ENCODE results near the gene TOR1A.

Gene TOR1A

GRCh38 chr9:129815278-129815677, 8.7 kb downstream of the TOR1A start:
- DNase-seq (ENCODE audit: low spot score) = no peak
- TF ChIP-seq CTCF (IDR thresholded peaks at IDR 0.05; ENCODE audit: extremely low read depth, missing control alignments) = no peak

GRCh38 chr9:129814432-129815223, 9.3 kb downstream of the TOR1A start:
- no peak for TF ChIP-seq CTCF (IDR thresholded peaks at IDR 0.05; ENCODE audit: extremely low read depth, missing control alignments)
- DNase-seq (ENCODE audit: low spot score) = no peak

- TF ChIP-seq CTCF (IDR thresholded peaks at IDR 0.05; ENCODE audit: extremely low read depth, missing control alignments) = no peak
- no peak for DNase-seq (ENCODE audit: low spot score)
Measured at GRCh38 chr9:129813661-129814060, 10.3 kb downstream of the TOR1A start.

- no peak for DNase-seq (ENCODE audit: low spot score)
- TF ChIP-seq CTCF (IDR thresholded peaks at IDR 0.05; ENCODE audit: extremely low read depth, missing control alignments) = no peak
Measured at GRCh38 chr9:129812385-129812784, 11.6 kb downstream of the TOR1A start.

GRCh38 chr9:129811967-129812363, 12.0 kb downstream of the TOR1A start:
- no peak for TF ChIP-seq CTCF (IDR thresholded peaks at IDR 0.05; ENCODE audit: extremely low read depth, missing control alignments)
- no peak for DNase-seq (ENCODE audit: low spot score)

GRCh38 chr9:129810788-129811187, 13.1 kb downstream of the TOR1A start:
- DNase-seq (ENCODE audit: low spot score) = no peak
- TF ChIP-seq CTCF (IDR thresholded peaks at IDR 0.05; ENCODE audit: extremely low read depth, missing control alignments) = no peak

- no peak for TF ChIP-seq CTCF (IDR thresholded peaks at IDR 0.05; ENCODE audit: extremely low read depth, missing control alignments)
Measured at GRCh38 chr9:129810116-129810515, 13.8 kb downstream of the TOR1A start.

More at GRCh38 chr9:129810116-129810515, 13.8 kb downstream of the TOR1A start:
- DNase-seq (ENCODE audit: low spot score) = no peak

Data from GM20000 (cell line).